Measurements from ENCODE around the gene NPHS2.
A peak's percentile ranks its signal among the peaks of the same experiment; 100 is the strongest.

The NPHS2 gene

DNA sequence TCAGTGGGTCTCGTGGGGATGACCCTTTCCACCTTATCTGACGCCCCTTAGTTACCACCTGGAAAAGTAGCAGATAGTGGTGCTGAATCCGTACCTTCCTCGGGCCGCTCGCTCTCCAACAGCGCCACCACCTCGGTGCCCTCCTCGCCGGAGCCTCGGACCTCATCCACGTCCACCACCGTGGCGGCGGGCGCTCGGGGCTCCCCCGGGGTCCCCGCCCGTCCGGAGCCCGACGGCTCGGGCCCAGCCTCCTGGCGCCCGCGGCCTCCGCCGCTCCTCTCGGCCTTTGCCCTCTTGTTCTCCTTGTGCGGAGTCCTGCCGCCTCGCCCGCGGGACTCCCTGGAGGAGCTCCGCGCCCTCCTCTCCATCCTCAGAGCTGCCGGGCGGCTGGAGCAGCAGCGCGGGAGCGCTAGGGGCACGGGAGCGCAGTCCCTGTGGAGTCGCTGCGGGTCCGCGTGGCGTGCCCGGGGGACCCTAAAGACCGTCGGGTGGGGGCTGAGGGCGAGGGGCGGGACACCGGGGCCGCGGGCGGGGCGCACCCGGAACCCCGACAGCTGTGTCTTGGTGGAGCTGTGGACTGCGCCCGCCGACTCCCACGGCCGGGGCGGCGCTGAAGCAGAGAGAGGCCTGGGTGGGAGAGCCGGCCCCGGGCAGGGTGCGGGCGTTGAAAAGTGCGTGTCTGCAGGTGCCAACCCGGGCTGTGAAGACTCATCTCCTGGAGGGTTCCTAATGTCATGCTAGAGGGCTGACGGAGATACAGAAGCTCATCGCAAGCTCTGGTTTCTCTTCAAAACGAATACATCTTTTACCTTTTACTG, at the start of gene NPHS2:
Gene NPHS2, minus strand, starts transcription at position 452 of the 818 bp plus-strand sequence. Its CDS starts 84 bp downstream, at position 368.
- DNase-seq (ENCODE audit: low spot score): no peak

DNA sequence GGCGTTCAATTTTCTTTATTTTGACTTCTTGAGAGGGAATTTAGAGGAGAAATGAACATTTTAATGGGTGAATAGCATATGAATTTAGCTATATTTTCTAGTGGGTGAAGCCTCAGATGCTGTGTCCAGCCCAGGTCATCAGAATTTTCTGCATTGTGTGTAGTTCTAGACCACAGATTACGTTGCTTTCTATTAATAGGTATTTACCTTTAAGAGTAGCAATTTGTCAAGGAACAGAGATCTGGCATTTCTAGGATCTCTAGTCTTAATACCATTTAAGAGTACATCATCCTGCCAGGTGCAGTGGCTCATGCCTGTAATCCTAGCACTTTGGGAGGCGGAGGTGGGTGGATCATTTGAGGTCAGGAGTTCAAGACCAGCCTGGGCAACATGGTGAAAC, 36.6 kb upstream of the NPHS2 start:
- DNase-seq (ENCODE audit: low spot score): no peak

DNA sequence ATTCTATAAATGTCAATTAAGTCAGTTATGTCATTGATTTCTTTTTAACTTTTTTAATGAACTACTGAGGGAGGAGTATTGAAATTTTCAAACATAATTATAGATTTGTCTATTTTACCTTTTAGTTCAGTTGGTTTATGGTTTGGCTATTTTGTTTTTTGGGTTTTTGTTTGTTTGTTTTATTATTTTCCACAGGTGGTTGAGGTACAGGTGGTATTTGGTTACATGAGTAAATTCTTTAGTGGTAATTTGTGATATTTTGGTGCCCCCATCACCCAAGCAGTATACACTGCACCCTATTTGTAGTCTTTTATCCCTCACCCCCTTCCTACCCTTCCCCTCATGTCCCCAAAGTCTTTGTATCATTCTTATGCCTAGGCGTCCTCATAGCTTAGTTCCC, 25.3 kb upstream of the NPHS2 start:
- no peak for DNase-seq (ENCODE audit: low spot score)

DNA sequence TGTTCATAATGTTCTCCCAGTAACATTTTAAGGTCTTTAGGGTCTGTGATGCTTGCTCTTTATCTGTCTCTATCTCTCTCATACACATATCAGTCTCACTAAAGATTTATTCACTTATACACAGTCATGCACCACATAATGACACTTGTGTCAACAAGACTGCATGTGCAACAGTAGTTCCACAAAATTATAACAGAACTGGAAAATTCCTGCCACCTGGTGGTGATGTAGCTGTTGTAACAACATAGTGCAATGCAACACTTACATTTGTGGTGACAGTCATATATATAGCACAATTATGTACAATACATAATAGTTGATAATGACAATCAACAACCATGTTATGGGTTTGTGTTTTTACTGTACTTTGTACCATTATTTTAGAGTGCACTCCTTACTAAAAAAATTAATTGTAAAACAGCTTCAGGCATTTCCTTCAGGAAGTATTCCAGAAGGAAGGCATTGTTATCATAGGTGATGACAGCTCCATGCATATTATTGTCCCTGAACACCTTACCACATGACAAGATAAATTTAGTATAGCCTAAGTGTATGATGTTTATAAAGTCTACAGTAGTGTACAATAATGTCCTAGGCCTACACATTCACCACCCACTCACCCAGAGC, 24.0 kb upstream of the NPHS2 start:
- DNase-seq (ENCODE audit: low spot score): no peak

DNA sequence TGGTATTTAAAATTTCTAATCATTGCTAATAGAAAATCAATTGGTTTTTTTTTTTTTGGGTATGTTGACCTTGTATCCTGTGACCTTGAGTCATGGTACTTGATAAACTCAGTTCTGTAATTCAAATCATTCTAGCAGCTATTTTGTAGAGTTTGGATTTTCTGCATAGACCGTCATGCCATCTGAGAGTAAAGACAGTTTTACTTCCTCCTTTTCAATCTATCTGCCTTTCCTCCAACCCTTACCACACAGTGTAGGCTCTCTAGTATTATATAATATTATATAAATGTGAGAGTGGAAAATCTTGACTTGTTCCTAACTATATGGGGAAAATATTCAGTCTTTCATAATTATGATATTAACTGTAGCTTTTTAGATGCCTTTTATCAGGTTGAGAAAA, 22.9 kb upstream of the NPHS2 start:
- DNase-seq (ENCODE audit: low spot score): no peak

DNA sequence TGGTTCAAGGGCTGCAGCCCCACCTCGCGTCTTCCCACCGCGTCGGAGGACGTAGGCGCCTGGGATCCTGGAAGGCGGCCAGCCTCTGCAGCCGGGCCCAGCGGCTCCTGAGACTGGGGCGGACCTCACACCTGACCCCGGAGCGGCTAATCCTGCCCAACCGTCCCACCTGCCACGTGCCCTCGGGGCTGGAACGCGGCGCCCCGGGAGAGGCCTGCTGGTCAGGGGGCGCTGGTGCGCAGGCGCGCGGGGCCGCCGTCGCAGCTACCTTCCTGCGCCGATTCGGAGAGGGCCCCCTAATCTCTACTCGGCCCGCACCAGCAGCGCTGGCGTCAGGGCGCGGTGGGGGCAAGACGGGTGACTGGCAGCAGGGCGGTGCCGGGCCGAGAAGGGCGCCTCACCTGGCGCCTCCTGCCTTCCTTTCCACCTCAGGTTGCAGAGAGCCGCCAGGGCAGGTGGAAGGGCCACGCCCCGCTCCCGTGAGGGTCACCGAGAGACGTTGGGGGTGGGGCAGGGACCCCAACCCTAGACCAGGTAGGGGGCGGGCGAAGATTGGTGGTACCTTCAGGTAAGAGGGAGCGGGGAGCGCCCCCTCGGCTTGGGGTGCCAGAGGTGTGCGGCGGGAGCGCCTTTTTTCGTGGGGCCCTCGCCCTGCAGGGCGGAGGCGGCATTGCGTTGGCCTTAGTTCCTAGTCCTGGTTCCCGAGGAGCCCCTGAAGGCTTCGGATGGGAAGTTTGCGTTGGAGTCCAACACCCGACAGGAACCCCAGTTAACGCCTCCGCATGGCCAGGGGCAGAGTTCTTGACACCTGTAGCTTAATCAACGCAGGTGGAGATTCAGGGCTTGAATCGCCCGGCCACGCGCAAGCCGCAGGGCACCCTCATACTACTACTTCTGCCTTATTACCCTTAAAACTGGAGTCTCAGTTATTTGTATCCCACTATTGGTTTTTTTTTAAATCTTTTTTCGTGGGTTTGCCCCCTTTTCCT, 16.1 kb upstream of the NPHS2 start, which contains the start of gene TDRD5:
Gene TDRD5, plus strand, starts transcription at position 241 of the 989 bp plus-strand sequence. CDS start 784 bp downstream, outside the sequence.
- no peak for DNase-seq (ENCODE audit: low spot score)

DNA sequence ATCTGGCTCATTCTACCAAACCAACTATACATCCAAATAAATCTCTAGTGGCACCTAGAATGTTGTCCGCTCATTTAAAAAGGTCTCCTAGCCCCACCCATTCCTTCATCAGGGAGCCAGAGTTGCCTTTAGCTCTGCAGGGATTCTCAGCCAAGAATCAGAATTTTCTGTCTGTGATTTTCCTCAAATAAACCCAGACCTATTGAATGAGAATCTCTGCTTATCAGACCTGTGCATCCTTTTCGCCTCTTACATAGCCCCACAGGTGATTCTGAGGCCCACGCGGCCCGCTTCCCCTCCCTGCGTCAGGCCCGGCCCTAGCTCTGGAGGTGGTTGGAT, 15.5 kb upstream of the NPHS2 start:
- DNase-seq (ENCODE audit: low spot score): no peak

DNA sequence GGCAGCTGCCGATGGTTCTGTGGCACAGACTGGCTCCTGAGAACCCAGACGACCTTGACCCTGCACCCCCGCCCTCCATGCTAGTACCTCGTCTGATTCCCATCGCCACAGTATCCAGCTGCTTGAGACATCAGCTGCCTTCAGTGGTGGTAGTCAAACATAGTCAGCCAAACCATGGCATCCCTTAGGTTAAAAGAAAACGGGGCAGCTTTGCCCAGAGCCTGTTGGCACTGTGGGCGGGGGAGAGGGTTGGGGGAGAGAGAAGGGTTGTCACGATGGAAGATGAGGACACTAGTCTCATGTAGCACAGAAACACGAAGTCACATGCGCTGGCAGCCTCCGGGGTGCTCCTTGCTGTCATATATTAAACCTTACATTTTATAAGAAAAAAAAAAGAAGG, 14.9 kb upstream of the NPHS2 start:
- no peak for DNase-seq (ENCODE audit: low spot score)

DNA sequence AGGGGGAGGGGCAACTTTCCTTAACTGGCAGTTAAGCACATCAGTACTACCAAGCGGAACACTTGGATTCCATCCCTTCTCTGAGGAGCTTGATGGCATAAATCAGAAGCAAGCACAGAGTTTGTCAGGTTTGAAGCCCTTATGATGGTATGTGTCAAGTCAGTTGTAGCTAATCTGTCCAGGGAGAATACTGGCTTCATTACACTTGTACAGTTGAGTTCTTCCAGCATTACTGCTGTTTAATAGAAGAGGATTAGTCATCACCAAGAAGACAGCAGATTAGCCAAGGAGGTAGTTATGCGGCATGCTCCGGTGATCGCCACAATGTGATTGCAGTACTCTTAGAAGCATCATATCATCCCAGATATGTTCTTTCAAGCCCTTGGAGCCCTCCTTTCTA, 13.8 kb upstream of the NPHS2 start:
- no peak for DNase-seq (ENCODE audit: low spot score)

DNA sequence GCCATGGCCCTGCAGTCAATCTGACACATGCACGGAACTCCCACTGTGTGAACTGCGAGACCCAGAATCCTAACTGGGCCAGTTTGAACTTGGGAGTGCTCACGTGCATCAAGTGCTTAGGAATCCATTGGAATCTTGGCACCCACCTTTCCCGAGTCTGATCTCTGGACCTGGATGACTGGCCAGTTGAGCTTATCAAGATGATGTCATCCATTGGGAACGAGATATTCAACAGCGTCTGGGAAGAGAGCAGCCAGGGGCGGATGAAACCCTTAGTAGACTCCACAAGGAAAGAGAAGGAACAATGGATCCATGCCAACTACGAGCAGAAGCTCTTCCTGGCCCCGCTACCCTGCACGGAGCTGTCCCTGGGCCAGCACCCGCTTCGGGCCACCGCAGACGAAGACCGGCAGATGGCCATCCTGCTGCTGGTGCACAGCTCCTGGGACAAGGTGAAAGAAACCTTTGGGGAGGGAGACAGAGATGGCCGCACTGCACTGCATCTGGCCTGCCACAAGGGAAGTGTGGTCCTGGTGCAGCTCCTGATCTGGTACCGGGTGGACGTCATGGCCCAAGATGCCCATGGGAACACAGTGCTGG, 12.8 kb upstream of the NPHS2 start:
- DNase-seq (ENCODE audit: low spot score): no peak

DNA sequence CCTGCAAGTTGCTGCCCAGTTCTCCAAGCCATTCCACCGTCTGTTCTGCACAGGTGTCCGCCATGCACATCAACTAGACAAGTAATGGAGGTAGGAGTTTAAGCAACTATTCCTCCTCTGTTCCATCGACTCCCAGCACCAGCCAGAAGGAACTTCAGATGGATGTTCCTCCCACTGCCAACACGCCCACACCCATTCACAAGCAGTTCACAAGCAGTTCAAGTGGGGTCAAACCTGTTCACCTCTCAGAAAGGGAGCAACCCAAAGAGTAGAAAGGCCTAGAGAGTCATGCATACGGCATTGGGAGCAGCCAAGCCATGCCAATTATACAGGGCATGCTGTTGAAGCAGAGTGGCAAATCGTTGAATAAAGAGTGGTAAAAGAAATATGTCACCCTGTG, 11.6 kb upstream of the NPHS2 start:
- DNase-seq (ENCODE audit: low spot score): no peak

DNA sequence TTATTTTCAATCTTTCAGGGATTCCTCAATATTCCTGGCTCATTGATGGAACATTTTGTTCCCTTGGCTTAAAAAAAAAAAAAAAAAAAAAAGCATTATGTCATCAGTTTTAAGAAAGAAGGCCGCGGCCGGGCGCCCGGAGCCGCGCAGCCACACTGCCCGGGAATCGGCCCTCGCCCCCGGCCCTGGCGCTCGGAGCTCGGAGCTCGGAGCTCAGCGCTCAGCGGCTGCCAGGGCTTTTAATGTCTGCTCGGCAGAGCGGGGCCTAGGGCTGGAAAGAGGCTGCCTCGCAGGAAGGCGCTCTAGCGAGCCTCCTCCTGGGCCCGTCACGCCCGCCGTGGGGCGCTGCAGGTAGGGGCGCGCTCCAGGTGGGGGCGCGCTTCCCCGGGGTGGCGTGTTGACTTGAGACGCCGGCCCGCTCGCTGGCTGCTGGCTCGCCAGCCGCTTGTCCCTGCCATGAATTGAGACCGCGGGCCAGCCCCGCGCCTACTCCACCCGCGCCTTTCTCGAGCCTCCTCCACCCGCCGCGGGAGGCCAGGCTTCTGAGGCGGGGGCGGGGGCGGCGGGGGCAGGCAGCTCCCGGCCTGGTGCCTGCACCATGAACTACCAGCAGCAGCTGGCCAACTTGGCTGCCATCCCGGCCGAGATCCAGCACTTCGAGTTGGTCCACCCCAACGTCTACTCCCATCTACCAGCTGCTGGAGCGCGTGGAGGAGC, 10.5 kb upstream of the NPHS2 start:
- DNase-seq (ENCODE audit: low spot score): peak; percentile 7

DNA sequence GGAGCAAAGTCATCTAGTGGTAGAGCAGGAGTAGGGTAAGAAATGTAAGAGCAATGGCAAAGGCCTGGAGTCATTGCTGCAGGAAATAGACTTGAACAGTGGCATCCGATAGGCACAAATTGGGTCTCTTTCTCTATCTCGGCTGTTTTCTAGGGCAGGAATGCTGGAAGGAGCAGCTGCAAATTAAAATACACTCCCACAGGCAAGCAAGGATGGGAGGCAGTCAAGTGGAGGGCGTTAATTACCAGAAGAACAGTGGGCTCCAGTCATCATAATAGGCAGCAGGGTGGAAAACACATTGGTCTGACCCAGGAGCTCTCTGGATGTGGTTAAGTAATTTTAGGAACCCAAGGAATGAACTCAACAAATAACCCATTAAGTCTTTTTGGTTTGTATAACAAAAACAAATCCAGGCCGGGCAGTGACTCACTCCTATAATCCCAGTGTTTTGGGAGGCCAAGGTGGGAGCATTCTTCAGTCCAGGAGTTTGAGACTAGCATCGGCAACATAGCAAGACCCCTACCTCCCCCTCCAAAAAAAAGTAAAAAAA, 8.1 kb upstream of the NPHS2 start:
- no peak for DNase-seq (ENCODE audit: low spot score)

DNA sequence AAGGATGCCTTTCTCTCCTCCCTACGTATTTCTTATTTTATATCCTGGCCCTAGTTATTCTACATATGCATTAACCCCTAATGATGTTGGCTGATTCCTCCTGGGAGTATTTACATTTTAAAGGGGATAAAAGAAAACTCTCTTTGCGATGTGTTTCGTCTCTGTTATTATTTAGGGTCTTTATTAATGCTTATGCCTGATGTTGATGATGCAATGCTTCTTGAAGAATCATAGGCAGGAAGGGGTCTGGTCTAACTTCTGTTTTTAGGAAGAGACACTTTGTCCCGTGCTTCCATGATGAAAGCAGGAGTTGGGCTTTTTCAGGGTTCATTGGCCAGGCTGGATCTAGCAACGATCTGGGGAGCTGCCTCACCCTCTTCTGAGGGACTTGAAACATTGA, 761 bp upstream of the NPHS2 start:
- DNase-seq (ENCODE audit: low spot score): no peak

DNA sequence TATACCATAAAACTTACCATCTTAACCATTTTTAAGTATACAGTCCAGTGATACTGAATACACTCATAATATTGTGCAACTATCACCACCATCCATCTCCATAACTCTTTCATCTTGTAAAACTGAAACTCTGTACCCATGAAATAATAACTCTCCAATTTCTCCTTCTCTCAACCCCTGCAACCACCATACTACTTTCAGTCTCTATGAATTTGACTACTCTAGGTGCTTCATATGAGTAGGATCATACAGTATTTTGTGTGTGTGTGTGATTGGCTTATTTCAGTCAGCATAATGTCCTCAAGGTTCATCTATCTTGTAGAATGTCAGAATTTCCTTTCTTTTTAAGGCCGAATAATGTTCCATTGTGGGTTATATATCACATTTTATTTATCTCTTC, 17.7 kb downstream of the NPHS2 start:
- no peak for DNase-seq (ENCODE audit: low spot score)

DNA sequence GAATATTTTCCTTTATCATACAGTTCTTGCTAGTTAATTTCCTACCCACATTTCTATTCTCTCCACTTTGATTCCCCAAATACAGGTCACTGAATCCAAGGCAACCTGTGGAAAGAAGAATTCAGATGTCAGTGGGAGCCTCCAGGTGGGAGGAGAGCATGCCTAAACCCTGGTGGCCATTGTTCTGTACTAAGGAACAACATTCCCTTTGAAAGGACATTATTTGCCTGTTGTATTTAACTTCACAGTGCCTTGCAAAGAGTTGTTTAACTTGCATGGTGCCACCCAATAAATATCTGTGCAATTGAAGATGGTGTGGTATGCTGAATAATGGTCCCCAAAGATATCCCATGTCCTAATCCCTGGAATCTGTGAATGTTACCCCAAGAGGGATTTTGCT, 21.3 kb downstream of the NPHS2 start:
- DNase-seq (ENCODE audit: low spot score): no peak

DNA sequence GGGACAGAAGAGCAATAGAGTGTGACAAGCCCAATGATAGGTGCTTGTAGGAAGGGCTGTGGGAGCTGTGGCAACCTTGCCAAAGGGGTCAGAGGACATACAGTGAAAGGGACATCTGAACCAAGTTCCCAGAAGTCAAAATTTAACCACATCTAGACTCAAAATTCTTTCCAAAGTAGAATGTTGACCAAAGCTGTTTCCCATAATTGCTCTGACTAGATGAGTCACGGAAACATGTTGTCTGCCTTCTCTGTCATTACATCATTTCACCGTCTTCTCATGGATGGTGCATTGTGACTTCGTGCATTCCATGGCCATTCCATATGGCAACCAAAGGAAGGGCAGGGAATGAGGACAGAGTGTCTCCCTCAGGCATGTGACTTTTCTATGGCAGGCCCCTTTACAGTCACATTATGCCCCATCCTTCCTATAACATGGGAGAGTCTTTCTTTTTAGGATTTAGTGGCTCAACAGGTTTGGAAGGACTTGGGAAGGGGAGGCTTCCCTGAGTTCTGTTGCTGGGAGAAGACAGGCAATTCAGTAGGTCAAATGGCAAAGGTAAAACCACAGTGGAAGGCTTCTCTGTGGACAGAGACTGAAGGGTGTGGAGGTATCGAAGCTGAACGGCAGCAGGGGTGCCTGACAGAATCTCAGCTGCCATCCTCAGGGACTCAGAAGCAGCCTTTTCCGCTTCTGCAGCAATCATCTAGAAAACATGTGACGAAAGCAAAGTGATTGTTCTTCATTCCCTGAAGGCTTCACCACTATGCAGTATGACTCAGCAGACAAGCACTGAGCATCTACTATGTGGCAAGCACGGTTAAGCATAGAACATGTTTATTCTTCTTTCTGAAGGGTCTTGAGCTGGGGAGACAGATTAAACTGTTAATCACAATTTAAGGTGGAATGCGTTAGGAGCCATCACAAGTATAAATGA, 24.7 kb downstream of the NPHS2 start:
- DNase-seq (ENCODE audit: low spot score): peak; percentile 48

DNA sequence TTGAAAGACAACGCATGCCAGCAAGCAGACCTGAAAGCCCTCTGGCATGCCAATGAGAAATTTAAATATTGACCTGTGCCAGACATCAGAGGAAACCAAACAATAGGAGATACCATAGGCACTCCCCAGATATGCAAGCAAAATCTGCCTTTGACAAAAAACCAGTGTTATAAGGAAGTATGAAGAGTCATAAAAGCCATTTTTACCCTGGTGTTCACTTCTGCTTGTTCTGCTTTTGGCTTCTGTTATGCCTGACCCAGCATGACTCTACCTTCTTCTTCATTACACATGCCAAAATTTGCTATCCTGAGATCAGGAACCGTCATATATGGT, 26.4 kb downstream of the NPHS2 start:
- DNase-seq (ENCODE audit: low spot score): no peak

DNA sequence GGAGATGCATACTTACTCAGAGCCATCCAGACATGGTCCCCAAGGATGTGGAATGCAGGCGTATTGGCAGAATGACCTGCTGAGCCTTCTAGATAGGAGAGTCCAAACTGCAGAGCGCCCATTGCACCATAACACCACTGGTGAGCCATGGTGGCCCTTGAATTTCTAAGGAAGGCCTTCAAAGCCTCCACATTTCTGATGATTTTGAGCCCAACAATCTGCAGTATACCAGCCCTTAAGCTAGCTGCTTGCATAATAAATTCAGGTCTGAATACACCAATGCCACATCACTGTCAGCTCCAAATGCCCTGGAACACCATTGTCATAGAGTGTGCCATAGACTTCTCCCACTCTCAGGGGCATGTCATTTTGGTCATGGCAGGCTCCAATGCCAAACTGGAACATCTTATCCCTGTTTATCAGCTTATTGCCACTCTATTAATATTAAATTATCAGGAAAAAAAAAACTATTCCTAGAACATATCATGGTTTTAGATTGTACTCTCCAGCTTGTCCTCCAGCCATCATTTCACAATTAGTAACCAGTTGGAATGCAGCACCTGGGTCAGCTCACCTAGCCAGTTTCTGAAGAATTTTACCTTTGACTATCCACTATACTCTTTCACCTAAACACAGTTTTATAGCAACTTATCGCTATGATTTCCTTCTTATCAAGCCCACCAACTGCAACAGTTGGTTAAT, 26.9 kb downstream of the NPHS2 start:
- no peak for DNase-seq (ENCODE audit: low spot score)

Data from AG08395 (cell line).